Urinary bladder (tissue), 4 donors: ENCODE results near the gene FAM174B. TPM values are rescaled to one million over a fixed set of nuclear protein-coding genes. Genes with fewer than 3 reads are reported as not detected.

ENCODE experiments used
- DNase-seq: peaks from one replicate; pipeline ENCODE4 v3.0.0-alpha.2; 2015; ENCODE audit errors: extremely low spot score
- H3K27ac ChIP-seq: one replicate; pipeline ENCODE4 v1.5.1; 2013; ENCODE audit warnings: low read depth, mild to moderate bottlenecking, moderate library complexity
- H3K36me3 ChIP-seq: one replicate; pipeline ENCODE4 v1.6.1; 2013; ENCODE audit warnings: mild to moderate bottlenecking, moderate library complexity; ENCODE audit not compliant: insufficient read depth
- H3K4me1 ChIP-seq: one replicate; pipeline ENCODE4 v1.6.1; 2013; ENCODE audit warnings: mild to moderate bottlenecking, moderate library complexity; ENCODE audit not compliant: insufficient read depth
- H3K4me3 ChIP-seq: one replicate; pipeline ENCODE4 v1.5.1; 2013; ENCODE audit warnings: low read depth, low read length
- WGBS: extraction: QIAGEN DNeasy Blood & Tissue Kit; methylation state at CpG from one replicate; pipeline ENCODE4 v1.1.7; 2013; 5-methylcytosine and 5-hydroxymethylcytosine counted together
- polyA plus RNA-seq: library from polyadenylated mRNA; stranded (reverse); fragments of 200-250 nt; gene quantifications from one replicate; pipeline ENCODE4 v1.2.3, GENCODE V29; 2013
- total RNA-seq: library from RNA; depleted of rRNA; stranded (reverse); fragments of >200 nt; gene quantifications from one replicate; pipeline ENCODE4 v1.2.3, GENCODE V29; 2014
- donor health status: healthy with polysubstance abuse.
- donor health status: healthy.

FAM174B gene
- total and polyA plus RNA-seq, 2 donors: 12.3 to 26.1 TPM

- DNase-seq: no peak
- Histone ChIP-seq H3K36me3 (no peaks in the 10 kb centered on the region), H3K4me3 (no peak overlapping the region), H3K4me1 (no peaks in the 10 kb centered on the region), H3K27ac (no peak overlapping the region)
- WGBS: 96% methylated on average over 5 of the region's 5 CpGs
These were observed 52.3 kb downstream of the FAM174B start for GRCh38 chr15:92603278-92603677.

GRCh38 chr15:92602267-92602593, 53.3 kb downstream of the FAM174B start:
- Histone ChIP-seq H3K4me3 (no peak overlapping the region), H3K36me3 (no peaks in the 10 kb centered on the region), H3K4me1 (no peaks in the 10 kb centered on the region), H3K27ac (no peak overlapping the region)
- no peak for DNase-seq
- WGBS: 97% methylated on average over 2 of the region's 2 CpGs

GRCh38 chr15:92601592-92602266, 53.8 kb downstream of the FAM174B start:
- no peak overlapping the region for H3K4me3 ChIP-seq
- H3K27ac ChIP-seq: no peak overlapping the region
- DNase-seq: no peak
- H3K4me1 ChIP-seq: no peaks in the 10 kb centered on the region
- 92% methylated on average over 3 of the region's 3 CpGs for WGBS
- H3K36me3 ChIP-seq: no peaks in the 10 kb centered on the region

GRCh38 chr15:92600856-92601255, 54.7 kb downstream of the FAM174B start:
- no peak for DNase-seq
- no peaks in the 10 kb centered on the region for H3K4me1 ChIP-seq
- WGBS: 59% methylated on average over 3 of the region's 3 CpGs
- no peaks in the 10 kb centered on the region for H3K36me3 ChIP-seq
- no peak overlapping the region for H3K27ac ChIP-seq
- no peak overlapping the region for H3K4me3 ChIP-seq

GRCh38 chr15:92599394-92599970, 56.1 kb downstream of the FAM174B start:
- no peak for DNase-seq
- Histone ChIP-seq H3K4me1 (no peaks in the 10 kb centered on the region), H3K27ac (no peak overlapping the region), H3K4me3 (no peak overlapping the region), H3K36me3 (no peaks in the 10 kb centered on the region)
- 42% methylated on average over 4 of the region's 4 CpGs for WGBS

GRCh38 chr15:92597548-92597947, 58.0 kb downstream of the FAM174B start:
- no peaks in the 10 kb centered on the region for H3K4me1 ChIP-seq
- no peak overlapping the region for H3K4me3 ChIP-seq
- WGBS: 86% methylated on average over 6 of the region's 6 CpGs
- no peak overlapping the region for H3K27ac ChIP-seq
- no peaks in the 10 kb centered on the region for H3K36me3 ChIP-seq
- no peak for DNase-seq

- no peak for DNase-seq
- Histone ChIP-seq H3K4me3 (no peak overlapping the region), H3K36me3 (no peaks in the 10 kb centered on the region), H3K27ac (no peak overlapping the region), H3K4me1 (no peaks in the 10 kb centered on the region)
- WGBS: 92% methylated on average over 5 of the region's 5 CpGs
These were observed 59.0 kb downstream of the FAM174B start for GRCh38 chr15:92596623-92597022.

GRCh38 chr15:92595506-92596381, 59.8 kb downstream of the FAM174B start:
- WGBS: 80% methylated on average over 19 of the region's 19 CpGs
- Histone ChIP-seq H3K36me3 (no peaks in the 10 kb centered on the region), H3K27ac (no peak overlapping the region), H3K4me3 (no peak overlapping the region), H3K4me1 (no peaks in the 10 kb centered on the region)
- DNase-seq: no peak

GRCh38 chr15:92591275-92591674, 64.3 kb downstream of the FAM174B start:
- Histone ChIP-seq H3K4me3 (no peak overlapping the region), H3K27ac (no peak overlapping the region), H3K4me1 (no peaks in the 10 kb centered on the region), H3K36me3 (no peaks in the 10 kb centered on the region)
- DNase-seq: no peak
- WGBS: 66% methylated on average over 5 of the region's 5 CpGs

- WGBS: 89% methylated on average over 6 of the region's 6 CpGs
- Histone ChIP-seq H3K27ac (no peak overlapping the region), H3K36me3 (no peaks in the 10 kb centered on the region), H3K4me1 (no peaks in the 10 kb centered on the region), H3K4me3 (no peak overlapping the region)
- DNase-seq: no peak
These were observed 68.6 kb downstream of the FAM174B start for GRCh38 chr15:92586966-92587365.

- no peak overlapping the region for H3K27ac ChIP-seq
- H3K36me3 ChIP-seq: no peaks in the 10 kb centered on the region
- H3K4me1 ChIP-seq: no peaks in the 10 kb centered on the region
- H3K4me3 ChIP-seq: no peak overlapping the region
- WGBS: 86% methylated on average over 8 of the region's 8 CpGs
- DNase-seq: no peak
These were observed 69.1 kb downstream of the FAM174B start for GRCh38 chr15:92586383-92586942.

- WGBS: 81% methylated on average over 4 of the region's 4 CpGs
- no peaks in the 10 kb centered on the region for H3K36me3 ChIP-seq
- DNase-seq: no peak
- H3K4me1 ChIP-seq: no peaks in the 10 kb centered on the region
- H3K4me3 ChIP-seq: no peak overlapping the region
- no peak overlapping the region for H3K27ac ChIP-seq
These were observed 71.5 kb downstream of the FAM174B start for GRCh38 chr15:92584105-92584504.

- no peak overlapping the region for H3K27ac ChIP-seq
- WGBS: 78% methylated on average over 19 of the region's 19 CpGs
- DNase-seq: no peak
- H3K4me1 ChIP-seq: no peaks in the 10 kb centered on the region
- H3K4me3 ChIP-seq: no peak overlapping the region
- no peaks in the 10 kb centered on the region for H3K36me3 ChIP-seq
These were observed 72.2 kb downstream of the FAM174B start for GRCh38 chr15:92583096-92584034.
